ENCODE data around the gene RAP2A.

Gene RAP2A

GRCh38 chr13:97434397-97435201 is 630 bp downstream of the RAP2A start:
- ChIA-PET POLR2A (interaction anchor here (0.5 to 2.0 kb wide), 3 partner anchors 27 to 309 kb away, joined by 3 to 7 read pairs (median 4); no protein-coding TSS in a partner anchor), CTCF (no interaction called here)
- TF ChIP-seq NFRKB (IDR thresholded peaks at IDR 0.05) (no peak), ZNF384 (IDR thresholded peaks at IDR 0.05) (no peak), SUZ12 (IDR thresholded peaks at IDR 0.05) (no peak), ARNT (IDR thresholded peaks at IDR 0.05) (no peak), L3MBTL2 (conservative IDR thresholded peaks at IDR 0.05) (peak; percentile 44; the same call in 1 of the 2 replicates)
- peak; percentile 6 for DNase-seq (ENCODE audit: extremely low spot score)

- no peak for DNase-seq (ENCODE audit: extremely low spot score)
- ChIA-PET POLR2A (no interaction called here), CTCF (no interaction called here)
Measured at GRCh38 chr13:97435323-97435722, 1.4 kb downstream of the RAP2A start.

GRCh38 chr13:97435794-97436193 is 1.8 kb downstream of the RAP2A start:
- ChIA-PET CTCF (no interaction called here), POLR2A (no interaction called here)
- no peak for DNase-seq (ENCODE audit: extremely low spot score)
- no peak for TF ChIP-seq SUZ12 (IDR thresholded peaks at IDR 0.05)
- TF ChIP-seq FOXK2 (IDR thresholded peaks at IDR 0.05) = no peak
- TF ChIP-seq LEF1 (IDR thresholded peaks at IDR 0.05; ENCODE audit: borderline replicate concordance) = no peak
- TF ChIP-seq HDGF (IDR thresholded peaks at IDR 0.05; ENCODE audit: borderline replicate concordance) = no peak
- no peak for TF ChIP-seq CTBP1 (IDR thresholded peaks at IDR 0.05; ENCODE audit: borderline replicate concordance)

More at GRCh38 chr13:97435323-97435722, 1.4 kb downstream of the RAP2A start:
- TF ChIP-seq TARDBP (IDR thresholded peaks at IDR 0.05) (no peak), ZNF384 (IDR thresholded peaks at IDR 0.05) (no peak), CTBP1 (IDR thresholded peaks at IDR 0.05; ENCODE audit: borderline replicate concordance) (no peak), FOXM1 (IDR thresholded peaks at IDR 0.05; ENCODE audit: borderline replicate concordance) (no peak), SP1 (IDR thresholded peaks at IDR 0.05) (no peak), NFRKB (IDR thresholded peaks at IDR 0.05) (no peak), FOXA1 (IDR thresholded peaks at IDR 0.05) (no peak), BHLHE40 (IDR thresholded peaks at IDR 0.05; ENCODE audit: borderline replicate concordance) (no peak), ELF4 (IDR thresholded peaks at IDR 0.05) (no peak), FOXK2 (IDR thresholded peaks at IDR 0.05) (no peak), ARNT (IDR thresholded peaks at IDR 0.05) (no peak), HDGF (IDR thresholded peaks at IDR 0.05; ENCODE audit: borderline replicate concordance) (no peak), L3MBTL2 (conservative IDR thresholded peaks at IDR 0.05) (no peak), SUZ12 (IDR thresholded peaks at IDR 0.05) (no peak), LEF1 (IDR thresholded peaks at IDR 0.05; ENCODE audit: borderline replicate concordance) (no peak), PKNOX1 (IDR thresholded peaks at IDR 0.05) (no peak)

DNA sequence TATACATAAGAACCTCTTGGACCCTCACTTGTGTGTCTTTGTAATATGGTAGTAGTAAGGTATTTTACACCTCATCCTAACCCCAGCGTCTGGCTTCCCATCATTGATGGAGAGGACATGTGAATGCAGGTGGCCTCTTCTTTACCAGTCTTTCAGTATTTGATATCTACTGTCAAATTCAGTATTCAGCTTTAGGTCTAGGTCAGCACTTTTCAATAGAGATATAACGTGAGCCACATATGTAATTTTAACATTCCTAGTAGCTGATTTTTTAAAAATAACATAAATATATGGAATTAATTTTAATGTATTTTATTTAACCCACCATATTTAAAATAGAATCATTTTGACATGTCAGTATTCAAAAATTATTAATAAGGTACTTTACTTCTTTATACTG is 2.9 kb downstream of the RAP2A start:
- CTCF ChIA-PET = no interaction called here

DNA sequence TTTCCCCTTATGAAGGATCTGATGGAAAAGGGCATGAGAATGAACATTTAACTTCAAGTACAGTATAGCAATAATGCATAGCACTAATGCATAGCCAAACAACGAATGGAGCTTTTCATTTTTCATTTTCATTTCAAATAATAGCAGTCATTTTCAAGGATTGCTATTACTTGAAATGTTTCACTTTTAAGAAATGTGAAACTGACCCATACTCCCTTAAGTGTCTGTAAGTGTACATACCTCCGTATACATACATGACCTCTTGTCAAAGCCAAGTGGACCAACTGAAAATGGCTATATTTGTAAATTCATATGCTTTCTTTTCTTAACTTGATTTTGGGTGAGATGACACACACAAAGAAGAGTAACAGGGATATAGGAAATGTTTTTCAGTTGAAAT is 3.8 kb downstream of the RAP2A start:
- TF ChIP-seq ZNF384 (IDR thresholded peaks at IDR 0.05) = no peak
- TF ChIP-seq TARDBP (IDR thresholded peaks at IDR 0.05) = no peak
- no peak for TF ChIP-seq NFRKB (IDR thresholded peaks at IDR 0.05)
- TF ChIP-seq ARNT (IDR thresholded peaks at IDR 0.05) = no peak
- TF ChIP-seq ELF4 (IDR thresholded peaks at IDR 0.05) = no peak
- no peak for TF ChIP-seq FOXM1 (IDR thresholded peaks at IDR 0.05; ENCODE audit: borderline replicate concordance)
- TF ChIP-seq PKNOX1 (IDR thresholded peaks at IDR 0.05) = no peak
- no peak for TF ChIP-seq FOXA1 (IDR thresholded peaks at IDR 0.05)
- no peak for TF ChIP-seq BHLHE40 (IDR thresholded peaks at IDR 0.05; ENCODE audit: borderline replicate concordance)
- TF ChIP-seq FOXK2 (IDR thresholded peaks at IDR 0.05) = no peak
- TF ChIP-seq LEF1 (IDR thresholded peaks at IDR 0.05; ENCODE audit: borderline replicate concordance) = no peak
- no peak for TF ChIP-seq CTBP1 (IDR thresholded peaks at IDR 0.05; ENCODE audit: borderline replicate concordance)
- no peak for TF ChIP-seq SUZ12 (IDR thresholded peaks at IDR 0.05)
- no peak for TF ChIP-seq SP1 (IDR thresholded peaks at IDR 0.05)
- no peak for TF ChIP-seq L3MBTL2 (conservative IDR thresholded peaks at IDR 0.05)
- no peak for TF ChIP-seq HDGF (IDR thresholded peaks at IDR 0.05; ENCODE audit: borderline replicate concordance)
- POLR2A ChIA-PET = no interaction called here
- no peak for DNase-seq (ENCODE audit: extremely low spot score)
- CTCF ChIA-PET = no interaction called here

More for the DNA sequence above, 2.9 kb downstream of the RAP2A start:
- POLR2A ChIA-PET = no interaction called here
- DNase-seq (ENCODE audit: extremely low spot score) = no peak
- TF ChIP-seq HDGF (IDR thresholded peaks at IDR 0.05; ENCODE audit: borderline replicate concordance) = no peak
- TF ChIP-seq ARNT (IDR thresholded peaks at IDR 0.05) = no peak
- TF ChIP-seq BHLHE40 (IDR thresholded peaks at IDR 0.05; ENCODE audit: borderline replicate concordance) = no peak
- TF ChIP-seq FOXM1 (IDR thresholded peaks at IDR 0.05; ENCODE audit: borderline replicate concordance) = no peak

DNA sequence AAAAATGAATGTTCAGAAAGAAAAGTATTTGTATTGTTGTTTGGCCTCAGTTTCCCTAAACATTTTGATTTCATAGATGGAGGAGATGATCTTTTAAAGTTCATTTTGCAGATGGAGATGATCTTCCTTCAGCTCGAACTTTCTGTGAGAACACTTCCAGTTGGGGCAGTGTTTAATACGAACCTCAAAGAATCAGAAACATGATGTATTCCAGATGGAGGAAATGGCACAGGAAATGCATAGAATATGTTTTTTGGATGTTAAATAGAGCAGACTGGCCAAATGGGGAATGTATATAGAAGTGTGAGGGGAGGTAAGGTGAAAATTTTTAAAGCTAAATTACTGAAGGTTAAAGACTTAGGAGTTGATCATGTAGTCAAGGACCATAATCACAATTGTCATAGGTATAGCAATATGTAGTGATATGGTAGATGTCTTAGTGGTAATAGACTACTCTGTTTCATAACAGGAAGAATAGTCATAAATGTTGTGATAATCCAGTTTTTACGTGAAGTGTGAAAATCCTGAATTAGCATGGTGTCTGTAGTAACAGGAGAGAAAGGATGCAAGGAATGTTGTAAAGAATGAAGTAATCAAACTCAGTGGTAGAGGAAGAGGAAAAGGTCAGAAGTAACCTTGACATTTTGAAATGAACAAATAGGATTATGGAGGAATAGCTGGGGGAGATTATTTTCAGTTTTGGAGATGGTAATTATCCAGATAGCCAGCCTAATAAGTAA is 5.1 kb downstream of the RAP2A start:
- DNase-seq (ENCODE audit: extremely low spot score) = no peak
- TF ChIP-seq BHLHE40 (IDR thresholded peaks at IDR 0.05; ENCODE audit: borderline replicate concordance) (no peak), PKNOX1 (IDR thresholded peaks at IDR 0.05) (no peak), HDGF (IDR thresholded peaks at IDR 0.05; ENCODE audit: borderline replicate concordance) (no peak), SP1 (IDR thresholded peaks at IDR 0.05) (no peak), FOXA1 (IDR thresholded peaks at IDR 0.05) (no peak), LEF1 (IDR thresholded peaks at IDR 0.05; ENCODE audit: borderline replicate concordance) (no peak)
- CTCF ChIA-PET = interaction anchor here (0.6 to 0.7 kb wide), 2 partner anchors 9 to 141 kb away, joined by 3 read pairs; no protein-coding TSS in a partner anchor
- POLR2A ChIA-PET = no interaction called here
